ENCODE measurements around the gene ITGB1BP1.

Gene ITGB1BP1

DNA sequence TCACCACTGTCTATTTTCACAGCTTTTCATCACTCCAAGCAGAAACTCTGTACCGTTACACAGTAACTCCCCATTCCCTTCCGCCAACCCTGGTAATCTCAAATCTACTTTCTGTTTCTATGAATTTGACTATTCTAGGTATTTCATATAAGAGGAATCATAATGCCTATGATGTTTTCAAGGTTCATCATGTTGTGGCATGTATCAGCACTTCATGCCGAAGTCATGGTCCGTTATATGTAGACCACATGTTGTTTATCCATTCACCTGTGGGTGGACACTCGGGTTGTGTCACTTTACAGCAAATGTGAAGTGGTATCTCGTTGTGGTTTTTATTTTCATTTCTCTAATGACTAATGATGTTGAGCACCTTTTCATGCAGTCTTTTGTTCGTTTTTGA lies 21.8 kb upstream of the ITGB1BP1 start:
- no peak overlapping the region for H3K14ac ChIP-seq (ENCODE audit: low read length in 2 of 2)
- no peak for DNase-seq
- no peak overlapping the region for H2BK5ac ChIP-seq (ENCODE audit: low read depth, low read length, poor library complexity, severe bottlenecking)
- no peak overlapping the region for H2BK120ac ChIP-seq (ENCODE audit: low read depth, low read length)
- no peaks in the 10 kb centered on the region for H3K9me3 ChIP-seq (ENCODE audit: control insufficient read depth, low read length)
- no peak overlapping the region for H2AK5ac ChIP-seq (ENCODE audit: low read length, severe bottlenecking)
- no peak overlapping the region for H3K4ac ChIP-seq (ENCODE audit: low read depth in 1 of 2, low read length in 2 of 2)
- no peaks in the 10 kb centered on the region for H3K79me1 ChIP-seq (replicated peaks; ENCODE audit: low read length, poor library complexity, severe bottlenecking)
- WGBS, result over 99% methylated on average over 5 of the region's 7 CpGs
- H3K36me3 ChIP-seq (ENCODE audit: control insufficient read depth in 1 of 2, insufficient read depth in 2 of 2, low read depth in 1 of 2, low read length in 2 of 2), result peaks cover 34 to 75% of the 10 kb centered on the region in 2 experiments
- no peak overlapping the region for H3K27ac ChIP-seq (ENCODE audit: low read length, poor library complexity, severe bottlenecking)
- no peaks in the 10 kb centered on the region for H3K4me1 ChIP-seq (ENCODE audit: control insufficient read depth, insufficient read depth, low read depth, low read length)
- H3K9ac ChIP-seq (ENCODE audit: low read length), result no peak overlapping the region
- H3K4me2 ChIP-seq (ENCODE audit: low read length, poor library complexity, severe bottlenecking), result no peak overlapping the region
- no peak overlapping the region for H2BK15ac ChIP-seq (ENCODE audit: low read depth, poor library complexity, severe bottlenecking)
- no peak overlapping the region for H4K91ac ChIP-seq (ENCODE audit: low read length)
- H4K8ac ChIP-seq (ENCODE audit: low read length), result no peak overlapping the region
- H3K23ac ChIP-seq (ENCODE audit: low read length in 2 of 2), result no peak overlapping the region
- no peak overlapping the region for H3K18ac ChIP-seq (ENCODE audit: low read depth in 1 of 2, low read length in 2 of 2)
- no peak overlapping the region for H2AFZ ChIP-seq (ENCODE audit: low read depth, low read length)
- no peak overlapping the region for H3K4me3 ChIP-seq (ENCODE audit: insufficient read depth in 1 of 2, low read depth in 1 of 2, low read length in 2 of 2)
- no peak overlapping the region for H2BK12ac ChIP-seq (ENCODE audit: low read length in 2 of 2)
- H3K27me3 ChIP-seq (ENCODE audit: control insufficient read depth in 1 of 2, insufficient read depth in 1 of 2, low read length in 2 of 2), result no peaks in the 10 kb centered on the region

DNA sequence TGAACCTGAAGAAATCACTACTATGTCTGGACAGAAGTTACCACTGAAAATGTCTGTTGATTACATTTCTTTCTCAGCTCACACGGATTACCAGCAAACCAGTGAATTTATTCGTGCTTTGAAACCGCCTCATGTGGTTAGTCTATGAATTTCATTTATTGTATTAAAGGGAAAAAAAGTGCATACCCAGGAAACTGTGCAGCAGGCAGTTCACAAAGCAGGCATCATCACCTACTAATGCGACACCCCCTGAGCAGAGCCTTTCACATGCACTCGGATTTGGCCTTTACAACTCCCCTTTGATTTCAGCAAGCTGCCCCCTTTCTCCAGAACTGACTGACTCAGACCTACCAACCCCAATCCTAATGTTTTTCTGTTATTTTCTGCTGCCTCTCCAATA lies 20.2 kb upstream of the ITGB1BP1 start:
- Histone ChIP-seq H3K27ac (ENCODE audit: low read length, poor library complexity, severe bottlenecking) (no peak overlapping the region), H3K18ac (ENCODE audit: low read depth in 1 of 2, low read length in 2 of 2) (no peak overlapping the region), H3K14ac (ENCODE audit: low read length in 2 of 2) (no peak overlapping the region), H3K9ac (ENCODE audit: low read length) (no peak overlapping the region), H2BK5ac (ENCODE audit: low read depth, low read length, poor library complexity, severe bottlenecking) (no peak overlapping the region), H3K4ac (ENCODE audit: low read depth in 1 of 2, low read length in 2 of 2) (no peak overlapping the region), H3K4me2 (ENCODE audit: low read length, poor library complexity, severe bottlenecking) (no peak overlapping the region), H3K9me3 (ENCODE audit: control insufficient read depth, low read length) (no peaks in the 10 kb centered on the region), H3K36me3 (ENCODE audit: control insufficient read depth in 1 of 2, insufficient read depth in 2 of 2, low read depth in 1 of 2, low read length in 2 of 2) (peaks cover 26 to 68% of the 10 kb centered on the region in 2 experiments), H3K4me1 (ENCODE audit: control insufficient read depth, insufficient read depth, low read depth, low read length) (no peaks in the 10 kb centered on the region), H3K23ac (ENCODE audit: low read length in 2 of 2) (no peak overlapping the region), H4K91ac (ENCODE audit: low read length) (no peak overlapping the region), H3K79me1 (replicated peaks; ENCODE audit: low read length, poor library complexity, severe bottlenecking) (no peaks in the 10 kb centered on the region), H2BK12ac (ENCODE audit: low read length in 2 of 2) (no peak overlapping the region), H4K8ac (ENCODE audit: low read length) (no peak overlapping the region), H3K27me3 (ENCODE audit: control insufficient read depth in 1 of 2, insufficient read depth in 1 of 2, low read length in 2 of 2) (no peaks in the 10 kb centered on the region), H2BK15ac (ENCODE audit: low read depth, poor library complexity, severe bottlenecking) (no peak overlapping the region), H2AFZ (ENCODE audit: low read depth, low read length) (no peak overlapping the region), H2AK5ac (ENCODE audit: low read length, severe bottlenecking) (no peak overlapping the region), H2BK120ac (ENCODE audit: low read depth, low read length) (no peak overlapping the region), H3K4me3 (ENCODE audit: insufficient read depth in 1 of 2, low read depth in 1 of 2, low read length in 2 of 2) (no peak overlapping the region)
- DNase-seq, result no peak
- WGBS, result 95% methylated on average over 4 of the region's 5 CpGs

DNA sequence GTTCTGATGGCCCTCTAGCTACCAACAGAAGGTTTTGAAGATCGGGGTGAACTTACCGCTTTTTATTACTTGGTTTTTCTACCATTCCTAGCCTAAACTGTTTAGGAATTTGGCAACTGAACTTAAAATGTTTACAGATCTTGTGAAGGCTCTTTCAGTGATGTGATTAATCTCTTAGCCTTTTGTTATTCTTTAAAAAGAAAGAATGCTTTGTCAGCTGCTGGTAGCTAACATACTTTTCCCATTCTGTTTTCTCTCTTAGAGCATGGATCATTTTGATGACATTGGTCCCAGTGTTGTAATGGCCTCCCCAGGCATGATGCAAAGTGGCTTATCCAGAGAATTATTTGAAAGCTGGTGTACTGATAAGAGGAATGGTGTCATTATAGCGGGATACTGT lies 18.2 kb upstream of the ITGB1BP1 start:
- Histone ChIP-seq H3K79me1 (replicated peaks; ENCODE audit: low read length, poor library complexity, severe bottlenecking) (no peaks in the 10 kb centered on the region), H4K8ac (ENCODE audit: low read length) (no peak overlapping the region), H4K91ac (ENCODE audit: low read length) (no peak overlapping the region), H3K23ac (ENCODE audit: low read length in 2 of 2) (no peak overlapping the region), H3K18ac (ENCODE audit: low read depth in 1 of 2, low read length in 2 of 2) (no peak overlapping the region), H3K14ac (ENCODE audit: low read length in 2 of 2) (no peak overlapping the region), H3K4ac (ENCODE audit: low read depth in 1 of 2, low read length in 2 of 2) (no peak overlapping the region), H2BK12ac (ENCODE audit: low read length in 2 of 2) (no peak overlapping the region), H3K27ac (ENCODE audit: low read length, poor library complexity, severe bottlenecking) (no peak overlapping the region), H2BK120ac (ENCODE audit: low read depth, low read length) (no peak overlapping the region), H3K36me3 (ENCODE audit: control insufficient read depth in 1 of 2, insufficient read depth in 2 of 2, low read depth in 1 of 2, low read length in 2 of 2) (peaks cover 27 to 76% of the 10 kb centered on the region in 2 experiments), H3K9me3 (ENCODE audit: control insufficient read depth, low read length) (no peaks in the 10 kb centered on the region), H3K27me3 (ENCODE audit: control insufficient read depth in 1 of 2, insufficient read depth in 1 of 2, low read length in 2 of 2) (no peaks in the 10 kb centered on the region), H3K4me1 (ENCODE audit: control insufficient read depth, insufficient read depth, low read depth, low read length) (no peaks in the 10 kb centered on the region), H2BK15ac (ENCODE audit: low read depth, poor library complexity, severe bottlenecking) (no peak overlapping the region), H3K9ac (ENCODE audit: low read length) (no peak overlapping the region), H2AK5ac (ENCODE audit: low read length, severe bottlenecking) (no peak overlapping the region), H3K4me2 (ENCODE audit: low read length, poor library complexity, severe bottlenecking) (no peak overlapping the region), H2AFZ (ENCODE audit: low read depth, low read length) (no peak overlapping the region), H2BK5ac (ENCODE audit: low read depth, low read length, poor library complexity, severe bottlenecking) (no peak overlapping the region), H3K4me3 (ENCODE audit: insufficient read depth in 1 of 2, low read depth in 1 of 2, low read length in 2 of 2) (no peak overlapping the region)
- WGBS, result 97% methylated on average over 1 of the region's 3 CpGs
- peak; percentile 34 for DNase-seq

DNA sequence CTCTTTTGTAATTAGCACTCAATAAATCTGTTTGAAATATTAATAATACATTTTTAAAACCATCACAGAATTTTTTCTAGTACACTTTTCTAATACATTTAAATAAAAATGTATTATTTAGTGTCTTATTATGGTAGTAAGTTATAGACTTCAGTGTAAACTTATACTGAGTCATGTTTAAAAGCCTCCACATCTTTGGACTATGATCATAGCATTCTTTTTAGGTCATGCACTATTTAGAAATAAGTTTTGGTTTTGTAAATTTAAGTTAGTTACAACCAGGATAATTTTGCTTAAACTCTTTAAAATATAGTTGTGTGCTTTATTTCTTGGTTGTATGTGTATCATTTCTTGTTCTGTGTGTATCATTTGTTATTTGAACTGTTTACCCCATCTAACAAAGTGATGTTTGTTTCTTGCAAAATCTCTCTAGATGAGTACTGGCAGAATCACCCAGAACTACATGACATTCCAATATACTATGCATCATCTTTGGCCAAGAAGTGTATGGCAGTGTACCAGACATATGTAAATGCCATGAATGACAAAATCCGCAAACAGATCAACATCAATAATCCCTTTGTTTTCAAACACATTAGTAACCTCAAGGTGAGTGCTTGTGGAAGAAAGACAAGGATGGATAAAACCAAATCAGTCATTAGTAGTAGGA lies 16.9 kb upstream of the ITGB1BP1 start:
- H3K9ac ChIP-seq (ENCODE audit: low read length), result peak overlapping the region; percentile 85
- no peak overlapping the region for H3K4me2 ChIP-seq (ENCODE audit: low read length, poor library complexity, severe bottlenecking)
- H4K8ac ChIP-seq (ENCODE audit: low read length), result no peak overlapping the region
- H2BK5ac ChIP-seq (ENCODE audit: low read depth, low read length, poor library complexity, severe bottlenecking), result no peak overlapping the region
- peak; percentile 62 for DNase-seq
- no peak overlapping the region for H2BK12ac ChIP-seq (ENCODE audit: low read length in 2 of 2)
- no peak overlapping the region for H2AFZ ChIP-seq (ENCODE audit: low read depth, low read length)
- H2BK120ac ChIP-seq (ENCODE audit: low read depth, low read length), result no peak overlapping the region
- no peak overlapping the region for H3K18ac ChIP-seq (ENCODE audit: low read depth in 1 of 2, low read length in 2 of 2)
- no CpG with 5 or more reads among the region's 1 CpG for WGBS
- H3K27ac ChIP-seq (ENCODE audit: low read length, poor library complexity, severe bottlenecking), result no peak overlapping the region
- no peak overlapping the region for H4K91ac ChIP-seq (ENCODE audit: low read length)
- peaks cover 26 to 74% of the 10 kb centered on the region in 2 experiments for H3K36me3 ChIP-seq (ENCODE audit: control insufficient read depth in 1 of 2, insufficient read depth in 2 of 2, low read depth in 1 of 2, low read length in 2 of 2)
- no peaks in the 10 kb centered on the region for H3K79me1 ChIP-seq (replicated peaks; ENCODE audit: low read length, poor library complexity, severe bottlenecking)
- H3K23ac ChIP-seq (ENCODE audit: low read length in 2 of 2), result no peak overlapping the region
- no peak overlapping the region for H2AK5ac ChIP-seq (ENCODE audit: low read length, severe bottlenecking)
- H2BK15ac ChIP-seq (ENCODE audit: low read depth, poor library complexity, severe bottlenecking), result no peak overlapping the region
- H3K9me3 ChIP-seq (ENCODE audit: control insufficient read depth, low read length), result no peaks in the 10 kb centered on the region
- no peak overlapping the region for H3K4ac ChIP-seq (ENCODE audit: low read depth in 1 of 2, low read length in 2 of 2)
- no peaks in the 10 kb centered on the region for H3K4me1 ChIP-seq (ENCODE audit: control insufficient read depth, insufficient read depth, low read depth, low read length)
- no peak overlapping the region for H3K4me3 ChIP-seq (ENCODE audit: insufficient read depth in 1 of 2, low read depth in 1 of 2, low read length in 2 of 2)
- no peaks in the 10 kb centered on the region for H3K27me3 ChIP-seq (ENCODE audit: control insufficient read depth in 1 of 2, insufficient read depth in 1 of 2, low read length in 2 of 2)
- no peak overlapping the region for H3K14ac ChIP-seq (ENCODE audit: low read length in 2 of 2)

Measured in mesenchymal stem cell (in vitro differentiated cells and primary cell).